Skeletal muscle tissue (tissue), 4 donors: ENCODE measurements around the gene YIF1B. TPM values are rescaled to one million over a fixed set of nuclear protein-coding genes. Genes with fewer than 3 reads are reported as not detected.
"Not testable (repeated sequence)": the region's sequence is repeated elsewhere in the genome, so short reads cannot be mapped to it uniquely, and the experiment has no call there.

Experiments
- H3K27ac ChIP-seq: one replicate; pipeline ENCODE4 v1.7.0; 2013; ENCODE audit warnings: mild to moderate bottlenecking, low read depth, low read length, inconsistent platforms
- H3K27me3 ChIP-seq, 3 donors: one replicate each; pipeline ENCODE4 v1.7.0; 2013; ENCODE audit warnings: low read length in 3 of 3; ENCODE audit not compliant: control insufficient read depth in 3 of 3, insufficient read depth in 3 of 3
- H3K36me3 ChIP-seq, 3 donors: one replicate each; pipeline ENCODE4 v1.7.0; 2013; ENCODE audit warnings: low read length in 3 of 3; ENCODE audit not compliant: control insufficient read depth in 3 of 3, insufficient read depth in 3 of 3
- H3K4me1 ChIP-seq, 3 donors: one replicate each; pipeline ENCODE4 v1.7.0; 2013; ENCODE audit warnings: low read length in 3 of 3, mild to moderate bottlenecking in 3 of 3; ENCODE audit not compliant: control insufficient read depth in 3 of 3, insufficient read depth in 3 of 3
- H3K4me3 ChIP-seq, 3 donors: one replicate each; pipeline ENCODE4 v1.7.0; 2013; ENCODE audit warnings: low read length in 3 of 3
- H3K9ac ChIP-seq, 3 donors: one replicate each; pipeline ENCODE4 v1.7.0; 2013; ENCODE audit warnings: low read length in 3 of 3, mild to moderate bottlenecking in 3 of 3, moderate library complexity in 2 of 3, low read depth in 1 of 3
- H3K9me3 ChIP-seq, 3 donors: one replicate each; pipeline ENCODE4 v1.7.0; 2013; ENCODE audit warnings: low read length in 3 of 3; ENCODE audit not compliant: control insufficient read depth in 3 of 3
- total RNA-seq: library from RNA; depleted of rRNA; stranded (reverse); fragments of >200 nt; gene quantifications from one replicate; pipeline ENCODE4 v1.2.3, GENCODE V29; 2014
- donor health status: Osteomylitis.

The YIF1B gene, protein sequence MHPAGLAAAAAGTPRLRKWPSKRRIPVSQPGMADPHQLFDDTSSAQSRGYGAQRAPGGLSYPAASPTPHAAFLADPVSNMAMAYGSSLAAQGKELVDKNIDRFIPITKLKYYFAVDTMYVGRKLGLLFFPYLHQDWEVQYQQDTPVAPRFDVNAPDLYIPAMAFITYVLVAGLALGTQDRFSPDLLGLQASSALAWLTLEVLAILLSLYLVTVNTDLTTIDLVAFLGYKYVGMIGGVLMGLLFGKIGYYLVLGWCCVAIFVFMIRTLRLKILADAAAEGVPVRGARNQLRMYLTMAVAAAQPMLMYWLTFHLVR
- total RNA-seq: 18.3 TPM

GRCh38 chr19:38315657-38316476 is at the start of gene YIF1B:
Gene YIF1B (minus strand): TSS chr19:38315947. CDS start chr19:38315917, 30 bp downstream.
- H3K4me1 ChIP-seq: peaks cover 18 to 22% (median 21%) of the 10 kb centered on the region in 3 donors
- peak within 1 kb of the TSS; percentile 84 for H3K27ac ChIP-seq
- H3K4me3 ChIP-seq: peak within 1 kb of the TSS; percentile 83 to 88 (median 88)

DNA sequence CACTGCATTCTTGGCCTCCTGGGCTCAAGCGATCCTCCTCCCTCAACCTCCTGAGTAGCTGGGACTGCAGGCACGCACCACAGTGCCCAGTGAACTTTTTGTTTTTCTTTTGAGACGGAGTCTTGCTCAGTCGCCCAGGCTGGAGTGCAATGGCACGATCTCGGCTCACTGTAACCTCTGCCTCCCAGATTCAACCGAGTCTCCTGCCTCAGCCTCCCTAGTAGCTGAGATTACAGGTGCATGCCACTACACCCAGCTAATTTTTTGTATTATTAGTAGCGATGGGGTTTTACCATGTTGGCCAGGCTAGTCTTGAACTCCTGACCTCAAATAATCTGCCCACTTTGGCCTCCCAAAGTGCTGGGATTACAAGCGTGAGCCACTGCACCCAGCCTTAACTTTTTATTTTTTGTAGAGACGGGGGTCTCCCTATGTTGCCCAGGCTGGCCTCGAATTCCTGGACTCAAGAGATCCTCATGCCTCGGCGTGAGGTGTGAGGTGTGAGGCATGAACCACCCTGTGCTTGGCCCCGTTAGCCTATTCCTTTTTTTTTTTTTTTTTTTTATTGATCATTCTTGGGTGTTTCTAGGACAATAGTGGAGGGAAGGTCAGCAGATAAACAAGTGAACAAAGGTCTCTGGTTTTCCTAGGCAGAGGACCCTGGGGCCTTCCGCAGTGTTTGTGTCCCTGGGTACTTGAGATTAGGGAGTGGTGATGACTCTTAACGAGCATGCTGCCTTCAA is 47.4 kb upstream of the YIF1B start:
- H3K9me3 ChIP-seq, H3K27ac ChIP-seq, H3K4me3 ChIP-seq, H3K9ac ChIP-seq, H3K36me3 ChIP-seq: not testable (repeated sequence)
- Histone ChIP-seq H3K4me1 (peaks cover 4 to 15% (median 12%) of the 10 kb centered on the region in 3 donors), H3K27me3 (peaks cover 39 to 55% (median 42%) of the 10 kb centered on the region in 3 donors)

More at GRCh38 chr19:38315657-38316476, at the start of gene YIF1B:
- Histone ChIP-seq H3K36me3 (no peaks in the 10 kb centered on the region), H3K9ac (peak within 1 kb of the TSS; percentile 83 to 85 (median 83)), H3K9me3 (no peaks in the 10 kb centered on the region), H3K27me3 (peaks cover 0 to 18% (median 11%) of the 10 kb centered on the region in 3 donors)

DNA sequence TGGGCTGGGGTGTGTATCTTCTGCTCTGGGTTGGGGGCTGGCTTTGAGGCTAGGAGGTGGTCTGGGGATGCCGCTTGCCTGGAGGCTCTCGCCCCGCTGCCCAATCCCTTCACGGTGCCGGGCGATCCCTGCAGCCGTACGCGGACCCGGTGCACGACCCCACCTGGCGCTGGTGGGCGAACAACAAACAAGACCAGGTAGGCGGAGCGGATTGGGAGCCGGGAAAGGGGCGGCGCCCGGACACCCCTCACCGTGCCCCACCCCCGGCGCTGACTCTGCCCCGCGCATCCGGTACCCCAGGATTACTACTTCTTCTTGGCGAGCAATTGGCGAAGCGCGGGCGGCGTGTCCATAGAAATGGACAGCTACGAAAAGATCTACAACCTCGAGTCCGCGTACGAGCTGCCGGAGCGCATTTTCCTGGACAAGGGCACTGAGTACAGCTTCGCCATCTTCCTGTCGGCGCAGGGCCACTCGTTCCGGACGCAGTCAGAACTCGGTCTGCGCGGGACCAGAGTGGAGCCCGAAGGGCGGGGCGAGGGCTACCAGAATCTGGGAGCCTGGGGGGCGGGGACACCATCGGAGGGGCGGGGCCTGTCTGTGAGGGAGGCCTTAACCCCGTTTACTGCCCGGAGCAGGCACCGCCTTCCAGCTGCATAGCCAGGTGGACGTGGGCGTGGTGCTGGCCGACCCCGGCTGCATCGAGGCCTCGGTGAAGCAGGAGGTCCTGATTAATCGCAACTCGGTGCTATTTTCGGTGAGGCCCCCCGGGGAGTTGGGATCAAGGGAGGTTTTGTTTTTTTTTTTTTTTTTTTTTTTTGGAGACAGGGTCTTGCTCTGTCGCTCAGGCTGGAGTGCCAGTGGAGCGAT is 46.6 kb upstream of the YIF1B start:
- peaks cover 4 to 15% (median 12%) of the 10 kb centered on the region in 3 donors for H3K4me1 ChIP-seq
- H3K4me3 ChIP-seq: peak overlapping the region; percentile 71 to 75 (median 74)
- H3K9ac ChIP-seq: peak overlapping the region in 2 of 3 donors; percentile 14 to 25
- no peaks in the 10 kb centered on the region for H3K9me3 ChIP-seq
- H3K27ac ChIP-seq: no peak overlapping the region
- peaks cover 36 to 50% (median 39%) of the 10 kb centered on the region in 3 donors for H3K27me3 ChIP-seq
- H3K36me3 ChIP-seq: no peaks in the 10 kb centered on the region

DNA sequence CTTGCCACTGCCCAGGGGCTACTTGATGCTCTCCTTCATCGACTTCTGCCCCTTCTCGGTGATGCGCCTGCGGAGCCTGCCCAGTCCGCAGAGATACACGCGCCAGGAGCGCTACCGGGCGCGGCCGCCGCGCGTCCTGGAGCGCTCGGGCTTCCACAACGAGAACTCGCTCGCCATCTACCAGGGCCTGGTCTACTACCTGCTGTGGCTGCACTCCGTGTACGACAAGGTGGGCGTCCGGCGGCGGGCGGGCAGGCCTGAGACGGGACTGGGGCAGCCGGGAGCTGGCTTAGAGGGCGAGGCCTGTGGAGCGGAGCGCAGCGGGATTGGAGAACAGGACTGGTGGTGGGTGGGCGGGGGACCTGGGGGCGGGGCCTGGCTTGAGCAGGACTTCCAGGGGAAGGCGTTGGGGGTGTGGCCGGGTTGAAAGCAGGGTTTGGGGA is 45.9 kb upstream of the YIF1B start:
- Histone ChIP-seq H3K27me3 (peaks cover 32 to 51% (median 36%) of the 10 kb centered on the region in 3 donors), H3K9ac (peak overlapping the region in 2 of 3 donors; percentile 14 to 64), H3K4me3 (peak overlapping the region; percentile 71 to 75 (median 74)), H3K27ac (no peak overlapping the region), H3K4me1 (peaks cover 4 to 15% (median 12%) of the 10 kb centered on the region in 3 donors), H3K36me3 (no peaks in the 10 kb centered on the region), H3K9me3 (no peaks in the 10 kb centered on the region)

DNA sequence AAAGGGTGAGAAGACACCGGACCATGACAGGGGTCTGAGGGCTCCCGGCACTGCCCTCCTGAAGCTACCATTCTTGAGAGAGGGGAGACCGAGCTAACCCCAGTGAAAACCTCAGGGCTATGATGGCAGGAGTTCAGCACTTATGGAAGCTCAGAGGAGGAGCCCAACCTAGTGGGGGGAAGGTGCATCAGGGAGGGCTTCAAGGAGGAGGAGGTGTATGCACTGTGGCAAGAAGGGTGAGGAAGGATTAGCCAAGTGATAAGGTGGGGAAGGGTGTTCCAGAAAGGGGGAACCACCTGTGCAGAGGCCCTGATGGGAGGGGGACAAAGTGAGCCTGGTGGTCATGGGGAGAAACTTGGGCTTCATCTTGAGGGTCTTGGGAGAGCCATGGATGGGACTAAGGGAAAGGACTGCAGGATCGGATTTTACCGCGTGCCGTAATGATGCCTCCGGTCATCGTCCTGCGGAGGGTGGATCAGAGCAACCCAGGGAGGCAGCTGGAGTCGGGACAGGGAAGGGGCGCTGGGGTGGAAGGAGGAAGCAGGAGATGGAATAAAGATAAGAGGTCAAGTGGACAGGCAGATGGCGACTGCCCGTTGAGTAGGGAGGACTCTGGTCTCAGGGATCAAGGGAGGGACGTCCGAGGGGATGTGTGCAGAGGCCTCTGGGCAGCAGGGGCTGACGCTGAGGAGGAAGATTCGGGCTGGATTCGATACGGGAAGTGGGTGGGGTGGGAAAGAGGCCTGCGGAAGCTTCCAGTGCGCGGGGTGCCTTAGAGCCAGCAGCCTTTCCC is 45.3 kb upstream of the YIF1B start:
- Histone ChIP-seq H3K36me3 (no peaks in the 10 kb centered on the region), H3K9ac (peak overlapping the region in 1 of 3 donors; percentile 64), H3K4me1 (peaks cover 4 to 15% (median 12%) of the 10 kb centered on the region in 3 donors), H3K9me3 (no peaks in the 10 kb centered on the region), H3K27me3 (peaks cover 36 to 53% (median 36%) of the 10 kb centered on the region in 3 donors), H3K4me3 (peak overlapping the region; percentile 71 to 75 (median 74)), H3K27ac (no peak overlapping the region)

GRCh38 chr19:38360351-38360750 is 44.6 kb upstream of the YIF1B start:
- Histone ChIP-seq H3K4me1 (peaks cover 4 to 15% (median 12%) of the 10 kb centered on the region in 3 donors), H3K9me3 (no peaks in the 10 kb centered on the region), H3K4me3 (no peak overlapping the region), H3K9ac (no peak overlapping the region), H3K27ac (no peak overlapping the region), H3K36me3 (no peaks in the 10 kb centered on the region), H3K27me3 (peaks cover 34 to 52% (median 34%) of the 10 kb centered on the region in 3 donors)

DNA sequence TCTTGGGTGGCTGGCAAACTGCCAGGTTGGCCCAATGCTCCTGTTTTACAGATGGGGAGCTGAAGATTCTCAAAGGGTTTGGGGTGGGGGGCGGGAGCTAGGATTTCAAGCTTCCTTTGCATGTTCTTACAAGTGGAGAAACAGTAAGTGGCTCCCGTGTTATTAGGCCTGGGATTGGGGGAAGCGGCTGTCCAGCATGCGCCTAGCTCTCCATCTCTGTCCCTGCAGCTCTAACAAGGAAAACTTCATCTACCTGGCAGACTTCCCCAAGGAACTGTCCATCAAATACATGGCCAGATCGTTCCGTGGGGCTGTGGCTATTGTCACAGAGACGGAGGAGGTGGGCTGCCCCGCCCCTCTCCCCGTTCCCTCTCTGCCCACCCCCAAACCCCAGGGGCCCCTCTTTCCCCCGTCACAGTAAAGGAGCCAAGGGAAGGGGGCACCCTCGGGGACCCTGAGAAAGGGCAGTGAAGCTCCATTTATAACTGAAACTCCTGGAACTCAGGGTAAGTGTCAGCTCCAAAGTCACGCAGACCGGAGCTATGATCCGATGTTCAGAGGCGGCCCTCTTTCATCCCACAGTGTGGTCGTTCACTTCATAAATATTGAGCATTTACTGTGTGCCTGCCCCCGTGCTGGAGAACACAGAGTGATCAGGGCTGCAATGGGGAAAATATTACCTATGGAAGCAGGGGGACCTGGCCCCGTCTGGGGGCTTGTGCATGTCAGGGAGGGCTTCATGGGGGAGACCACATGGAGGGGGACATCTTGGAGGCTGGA is 43.7 kb upstream of the YIF1B start:
- H3K4me3 ChIP-seq: no peak overlapping the region
- H3K9me3 ChIP-seq: no peaks in the 10 kb centered on the region
- H3K36me3 ChIP-seq: no peaks in the 10 kb centered on the region
- H3K4me1 ChIP-seq: peaks cover 4 to 15% (median 12%) of the 10 kb centered on the region in 3 donors
- peaks cover 31 to 56% (median 34%) of the 10 kb centered on the region in 3 donors for H3K27me3 ChIP-seq
- no peak overlapping the region for H3K27ac ChIP-seq
- no peak overlapping the region for H3K9ac ChIP-seq

DNA sequence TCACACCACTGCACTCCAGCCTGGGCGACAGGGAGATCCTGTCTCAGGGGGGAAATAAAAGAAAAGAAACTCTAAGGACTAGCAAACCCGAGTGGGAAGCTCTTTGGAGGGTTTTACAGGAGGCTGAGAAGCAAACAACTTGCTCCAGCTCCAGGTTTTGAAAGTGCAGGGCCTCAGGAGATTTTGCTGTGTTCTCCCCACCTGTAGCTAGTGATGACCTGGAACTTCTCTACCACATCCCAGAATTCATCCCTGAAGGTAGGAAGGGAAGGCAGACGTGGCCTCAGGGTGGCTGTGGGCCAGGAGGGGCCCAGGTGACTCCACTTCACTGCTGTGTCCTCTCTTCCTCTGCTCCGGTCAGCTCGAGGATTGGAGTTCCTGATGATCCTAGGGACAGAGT is 42.3 kb upstream of the YIF1B start:
- peaks cover 34 to 61% (median 39%) of the 10 kb centered on the region in 3 donors for H3K27me3 ChIP-seq
- peaks cover 4 to 15% (median 12%) of the 10 kb centered on the region in 3 donors for H3K4me1 ChIP-seq
- no peaks in the 10 kb centered on the region for H3K36me3 ChIP-seq
- H3K27ac ChIP-seq: no peak overlapping the region
- H3K9ac ChIP-seq: no peak overlapping the region
- no peak overlapping the region for H3K4me3 ChIP-seq
- H3K9me3 ChIP-seq: no peaks in the 10 kb centered on the region
